HG03108 (cell line): Measurements from ENCODE around the gene ZNF648.
"Not testable (repeated sequence)": the region's sequence is repeated elsewhere in the genome, so short reads cannot be mapped to it uniquely, and the experiment has no call there.

Source experiments
- ATAC-seq: cut with Tn5 transposase; IDR thresholded peaks from one replicate; pipeline ENCODE4 v1.9.1; 2021; ENCODE audit warnings: moderate library complexity; ENCODE audit not compliant: unreplicated experiment

ZNF648 gene

GRCh38 chr1:182032251-182032650 lies 29.3 kb downstream of the ZNF648 start:
- ATAC-seq = no peak

- peak; percentile 90 for ATAC-seq
Observed at GRCh38 chr1:182029379-182030331, 31.9 kb downstream of the ZNF648 start.

GRCh38 chr1:182029002-182029378 lies 32.5 kb downstream of the ZNF648 start:
- no peak for ATAC-seq

- no peak for ATAC-seq
Observed at GRCh38 chr1:182015360-182015759, 46.2 kb downstream of the ZNF648 start.

- ATAC-seq = not testable (repeated sequence)
Observed at GRCh38 chr1:182010800-182011370, 50.6 kb downstream of the ZNF648 start.

GRCh38 chr1:182005398-182005797 lies 56.1 kb downstream of the ZNF648 start:
- not testable (repeated sequence) for ATAC-seq

- ATAC-seq = no peak
Observed at GRCh38 chr1:182004601-182005000, 56.9 kb downstream of the ZNF648 start.
